Measurements from ENCODE around the gene TRPT1. TPM values are rescaled to one million over a fixed set of nuclear protein-coding genes. Genes with fewer than 3 reads are reported as not detected.
"Not testable (repeated sequence)": the region's sequence is repeated elsewhere in the genome, so short reads cannot be mapped to it uniquely, and the experiment has no call there.

TRPT1 gene
- total RNA-seq, 1 experiment from 2014 or later = 66.1 TPM

GRCh38 chr11:64246871-64247728 lies 21.1 kb upstream of the TRPT1 start, which contains the start of gene PPP1R14B:
Gene PPP1R14B, minus strand, starts transcription at chr11:64246943. Its CDS starts 270 bp downstream, at chr11:64246673.
- no TSS peak for BruUV-seq (replicated peaks)
- in situ Hi-C loops (cut with HindIII; ENCODE audit: low pct_unique_long_range_greater_than_20kb, low sequenced_read_pairs) (no loop called here), intact Hi-C loops (cut with micrococcal nuclease; ENCODE audit: unreplicated experiment) (loop anchor here (10.0 kb wide), 1 partner anchor 58 kb away; the partner anchor contains the start of genes CATSPERZ and ESRRA)
- Histone ChIP-seq H3K27ac (ENCODE audit: low read length) (peak within 1 kb of the TSS; percentile 99), H3K36me3 (ENCODE audit: control insufficient read depth, insufficient read depth, low read length) (peaks cover 7% of the 10 kb centered on the region; the same call in 1 of the 2 replicates), H3K27me3 (ENCODE audit: control insufficient read depth, insufficient read depth, low read length) (no peaks in the 10 kb centered on the region), H3K9me3 (ENCODE audit: control insufficient read depth, insufficient read depth, low read depth, low read length) (no peaks in the 10 kb centered on the region), H3K4me3 (ENCODE audit: low read depth in 2 of 2, low read length in 2 of 2) (peak within 1 kb of the TSS; percentile 85 to 95), H3K4me1 (ENCODE audit: control insufficient read depth, insufficient read depth, low read length) (peaks cover 54% of the 10 kb centered on the region)
- TF ChIP-seq SIN3A (IDR thresholded peaks at IDR 0.05; ENCODE audit: borderline replicate concordance, insufficient read depth, low read depth, low read length) (peak; percentile 63; the same call in 1 of the 2 replicates), POLR2AphosphoS5 (IDR thresholded peaks at IDR 0.05; ENCODE audit: low read depth, low read length) (peak; percentile 62; the same call in 1 of the 2 replicates)
- TF ChIP-seq, protein P1, sequence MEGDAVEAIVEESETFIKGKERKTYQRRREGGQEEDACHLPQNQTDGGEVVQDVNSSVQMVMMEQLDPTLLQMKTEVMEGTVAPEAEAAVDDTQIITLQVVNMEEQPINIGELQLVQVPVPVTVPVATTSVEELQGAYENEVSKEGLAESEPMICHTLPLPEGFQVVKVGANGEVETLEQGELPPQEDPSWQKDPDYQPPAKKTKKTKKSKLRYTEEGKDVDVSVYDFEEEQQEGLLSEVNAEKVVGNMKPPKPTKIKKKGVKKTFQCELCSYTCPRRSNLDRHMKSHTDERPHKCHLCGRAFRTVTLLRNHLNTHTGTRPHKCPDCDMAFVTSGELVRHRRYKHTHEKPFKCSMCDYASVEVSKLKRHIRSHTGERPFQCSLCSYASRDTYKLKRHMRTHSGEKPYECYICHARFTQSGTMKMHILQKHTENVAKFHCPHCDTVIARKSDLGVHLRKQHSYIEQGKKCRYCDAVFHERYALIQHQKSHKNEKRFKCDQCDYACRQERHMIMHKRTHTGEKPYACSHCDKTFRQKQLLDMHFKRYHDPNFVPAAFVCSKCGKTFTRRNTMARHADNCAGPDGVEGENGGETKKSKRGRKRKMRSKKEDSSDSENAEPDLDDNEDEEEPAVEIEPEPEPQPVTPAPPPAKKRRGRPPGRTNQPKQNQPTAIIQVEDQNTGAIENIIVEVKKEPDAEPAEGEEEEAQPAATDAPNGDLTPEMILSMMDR (IDR thresholded peaks at IDR 0.05) = no peak
- TF ChIP-seq, protein P2, sequence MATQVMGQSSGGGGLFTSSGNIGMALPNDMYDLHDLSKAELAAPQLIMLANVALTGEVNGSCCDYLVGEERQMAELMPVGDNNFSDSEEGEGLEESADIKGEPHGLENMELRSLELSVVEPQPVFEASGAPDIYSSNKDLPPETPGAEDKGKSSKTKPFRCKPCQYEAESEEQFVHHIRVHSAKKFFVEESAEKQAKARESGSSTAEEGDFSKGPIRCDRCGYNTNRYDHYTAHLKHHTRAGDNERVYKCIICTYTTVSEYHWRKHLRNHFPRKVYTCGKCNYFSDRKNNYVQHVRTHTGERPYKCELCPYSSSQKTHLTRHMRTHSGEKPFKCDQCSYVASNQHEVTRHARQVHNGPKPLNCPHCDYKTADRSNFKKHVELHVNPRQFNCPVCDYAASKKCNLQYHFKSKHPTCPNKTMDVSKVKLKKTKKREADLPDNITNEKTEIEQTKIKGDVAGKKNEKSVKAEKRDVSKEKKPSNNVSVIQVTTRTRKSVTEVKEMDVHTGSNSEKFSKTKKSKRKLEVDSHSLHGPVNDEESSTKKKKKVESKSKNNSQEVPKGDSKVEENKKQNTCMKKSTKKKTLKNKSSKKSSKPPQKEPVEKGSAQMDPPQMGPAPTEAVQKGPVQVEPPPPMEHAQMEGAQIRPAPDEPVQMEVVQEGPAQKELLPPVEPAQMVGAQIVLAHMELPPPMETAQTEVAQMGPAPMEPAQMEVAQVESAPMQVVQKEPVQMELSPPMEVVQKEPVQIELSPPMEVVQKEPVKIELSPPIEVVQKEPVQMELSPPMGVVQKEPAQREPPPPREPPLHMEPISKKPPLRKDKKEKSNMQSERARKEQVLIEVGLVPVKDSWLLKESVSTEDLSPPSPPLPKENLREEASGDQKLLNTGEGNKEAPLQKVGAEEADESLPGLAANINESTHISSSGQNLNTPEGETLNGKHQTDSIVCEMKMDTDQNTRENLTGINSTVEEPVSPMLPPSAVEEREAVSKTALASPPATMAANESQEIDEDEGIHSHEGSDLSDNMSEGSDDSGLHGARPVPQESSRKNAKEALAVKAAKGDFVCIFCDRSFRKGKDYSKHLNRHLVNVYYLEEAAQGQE (IDR thresholded peaks at IDR 0.05; ENCODE audit: insufficient read depth in 1 of 2, low read depth in 2 of 2, low read length in 1 of 2) = no peak
- ATAC-seq (peak; percentile 67), DNase-seq (ENCODE audit: low read depth, low spot score) (no peak)
- CTCF ChIA-PET = no interaction called here
- POLR2A ChIA-PET = no interaction called here

- in situ Hi-C loops (cut with HindIII; ENCODE audit: low pct_unique_long_range_greater_than_20kb, low sequenced_read_pairs); CTCF ChIA-PET; BruUV-seq (replicated peaks); H3K9me3 ChIP-seq (ENCODE audit: control insufficient read depth, insufficient read depth, low read depth, low read length); H3K36me3 ChIP-seq (ENCODE audit: control insufficient read depth, insufficient read depth, low read length); H3K27ac ChIP-seq (ENCODE audit: low read length); DNase-seq (ENCODE audit: low read depth, low spot score); H3K27me3 ChIP-seq (ENCODE audit: control insufficient read depth, insufficient read depth, low read length): not testable (repeated sequence)
- H3K4me3 ChIP-seq (ENCODE audit: low read depth in 2 of 2, low read length in 2 of 2) = peak overlapping the region; percentile 85 to 95
- intact Hi-C loops (cut with micrococcal nuclease; ENCODE audit: unreplicated experiment) = loop anchor here (10.0 kb wide), 1 partner anchor 58 kb away; the partner anchor contains the start of genes CATSPERZ and ESRRA
- H3K4me1 ChIP-seq (ENCODE audit: control insufficient read depth, insufficient read depth, low read length) = peaks cover 54% of the 10 kb centered on the region
- ATAC-seq = peak; percentile 2
- POLR2A ChIA-PET = interaction anchor here (0.5 kb wide), 1 partner anchor 56 kb away, joined by 3 read pairs; no protein-coding TSS in a partner anchor
Observed at GRCh38 chr11:64246621-64246870, 20.6 kb upstream of the TRPT1 start.

All from Panc1 (cell line).